ENCODE data around the gene NMRK2. TPM values are rescaled to one million over a fixed set of nuclear protein-coding genes. Genes with fewer than 3 reads are reported as not detected.

Gene NMRK2
- total RNA-seq, 4 donors from 2014 or later = 46.3 to 168 (median 106) TPM

GRCh38 chr19:3968556-3969434, 35.9 kb downstream of the NMRK2 start:
- DNase-seq = peak; percentile 82 to 93
- Histone ChIP-seq H3K4me3 (peak overlapping the region in 3 of 4 donors; percentile 1 to 92 (median 79)), H3K27ac (peak overlapping the region; percentile 97 to 100 (median 98)), H3K9me3 (no peaks in the 10 kb centered on the region), H3K4me1 (peaks cover 42% of the 10 kb centered on the region in 2 donors), H3K36me3 (peaks cover 0 to 34% of the 10 kb centered on the region in 2 donors), H3K27me3 (no peaks in the 10 kb centered on the region)
- peak; percentile 72 to 82 for ATAC-seq
- TF ChIP-seq POLR2A (IDR thresholded peaks at IDR 0.05) = peak in 1 of 2 donors; percentile 62
- no peak for TF ChIP-seq CTCF (IDR thresholded peaks at IDR 0.05 in 4 of 5, conservative IDR thresholded peaks at IDR 0.05 in 1 of 5)
- intact Hi-C loops (cut with DNase I; ENCODE audit: low total_unique reads) = loop anchor here (2.0 kb wide), 1 partner anchor 14 kb away; no protein-coding TSS in a partner anchor
- in situ Hi-C loops (cut with MboI; ENCODE audit: low sequenced_read_pairs in 4 of 4) = no loop called here

GRCh38 chr19:3969435-3970312, 36.8 kb downstream of the NMRK2 start:
- peak; percentile 75 to 87 for DNase-seq
- H3K27me3 ChIP-seq = no peaks in the 10 kb centered on the region
- peak; percentile 44 to 68 for ATAC-seq
- no peaks in the 10 kb centered on the region for H3K9me3 ChIP-seq
- in situ Hi-C loops (cut with MboI; ENCODE audit: low sequenced_read_pairs in 4 of 4) (no loop called here), intact Hi-C loops (cut with DNase I; ENCODE audit: low total_unique reads) (loop anchor here (2.0 to 10.0 kb wide), 2 partner anchors 15 to 1805 kb away; partner anchors contain the start of gene DOT1L)
- peak overlapping the region; percentile 79 to 98 (median 90) for H3K4me3 ChIP-seq
- peak overlapping the region; percentile 97 to 100 (median 98) for H3K27ac ChIP-seq
- peak in 3 of 5 experiments; percentile 12 to 27 (median 14) for TF ChIP-seq CTCF (IDR thresholded peaks at IDR 0.05 in 4 of 5, conservative IDR thresholded peaks at IDR 0.05 in 1 of 5)
- TF ChIP-seq POLR2A (IDR thresholded peaks at IDR 0.05) = peak; percentile 71 to 85
- peaks cover 42% of the 10 kb centered on the region in 2 donors for H3K4me1 ChIP-seq
- H3K36me3 ChIP-seq = peaks cover 0 to 25% of the 10 kb centered on the region in 2 donors

GRCh38 chr19:3970313-3970807, 37.5 kb downstream of the NMRK2 start:
- in situ Hi-C loops (cut with MboI; ENCODE audit: low sequenced_read_pairs in 4 of 4) = no loop called here
- TF ChIP-seq POLR2A (IDR thresholded peaks at IDR 0.05) = no peak
- no peak for TF ChIP-seq CTCF (IDR thresholded peaks at IDR 0.05 in 4 of 5, conservative IDR thresholded peaks at IDR 0.05 in 1 of 5)
- H3K27ac ChIP-seq = peak overlapping the region; percentile 97 to 100 (median 98)
- DNase-seq (no peak), ATAC-seq (peak; percentile 0 to 7)
- H3K36me3 ChIP-seq = peaks cover 0 to 23% of the 10 kb centered on the region in 2 donors
- H3K4me3 ChIP-seq = peak overlapping the region; percentile 79 to 98 (median 90)
- intact Hi-C loops (cut with DNase I; ENCODE audit: low total_unique reads) = loop anchor here (10.0 kb wide), 1 partner anchor 1806 kb away; the partner anchor contains the start of gene DOT1L
- H3K4me1 ChIP-seq = peaks cover 42% of the 10 kb centered on the region in 2 donors
- no peaks in the 10 kb centered on the region for H3K9me3 ChIP-seq
- no peaks in the 10 kb centered on the region for H3K27me3 ChIP-seq

All from gastrocnemius medialis (tissue), 4 donors.